GM18858 (cell line): ENCODE results near the gene OR2F2.

Experiments used
- ATAC-seq: cut with Tn5 transposase; IDR thresholded peaks from one replicate; pipeline ENCODE4 v1.9.1; 2021; ENCODE audit not compliant: unreplicated experiment

The OR2F2 gene

DNA sequence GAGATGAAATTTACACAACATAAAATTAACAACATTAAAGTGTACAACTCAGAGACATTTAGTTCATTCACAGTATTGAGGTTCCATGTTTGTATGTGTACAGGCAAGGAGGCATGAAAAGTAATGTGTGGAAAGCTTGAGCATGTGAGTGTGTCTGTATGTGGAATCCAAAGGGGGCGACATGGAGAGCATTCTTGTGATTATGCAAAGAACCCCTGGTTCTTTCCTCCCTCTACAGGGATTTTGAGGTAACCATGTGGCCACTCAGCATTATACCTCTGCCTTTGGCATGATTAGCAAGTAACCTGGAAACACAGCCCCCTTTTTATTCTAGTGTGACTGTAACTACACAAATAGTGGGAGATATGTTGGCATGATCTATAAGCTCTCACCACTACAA, 40.6 kb downstream of the OR2F2 start:
- ATAC-seq = no peak

DNA sequence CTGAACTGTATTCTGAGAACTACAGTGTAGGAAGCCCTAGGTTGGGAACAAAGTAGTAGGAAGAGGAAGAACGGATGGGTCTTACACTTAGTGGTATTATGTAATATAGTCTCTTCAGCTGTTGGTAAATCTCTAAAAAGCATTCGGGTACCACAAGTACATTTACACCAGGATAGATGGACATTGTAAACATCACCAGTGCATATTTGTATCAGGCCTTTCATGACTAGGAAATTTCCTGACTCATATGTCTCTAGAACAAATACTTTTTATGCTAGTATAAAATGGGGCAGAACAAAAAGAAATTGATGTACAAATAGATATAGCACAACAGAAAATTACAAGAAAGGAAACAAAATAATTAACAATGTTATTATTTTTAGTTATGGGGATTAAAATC, 43.6 kb downstream of the OR2F2 start:
- ATAC-seq = no peak

- no peak for ATAC-seq
Observed at GRCh38 chr7:143979359-143979758, 44.3 kb downstream of the OR2F2 start.

DNA sequence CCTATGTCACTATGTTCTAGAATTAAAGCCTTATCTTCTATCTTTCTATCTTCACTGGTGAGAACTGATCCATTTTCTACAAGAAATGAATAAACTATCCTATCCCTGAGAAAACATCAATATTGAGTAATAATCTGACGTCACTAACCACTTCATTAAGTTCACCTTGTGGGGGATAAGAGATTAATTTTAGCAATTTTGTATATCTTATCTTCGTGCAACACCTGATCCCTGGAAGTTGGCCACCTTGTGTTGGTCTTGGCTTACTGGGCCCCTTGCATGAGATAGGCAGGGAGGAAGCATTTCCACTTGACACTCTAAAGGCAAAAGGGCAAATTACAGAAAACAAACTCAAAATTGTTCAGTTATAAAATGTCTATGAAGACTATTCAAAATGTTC, 45.0 kb downstream of the OR2F2 start:
- ATAC-seq = no peak

DNA sequence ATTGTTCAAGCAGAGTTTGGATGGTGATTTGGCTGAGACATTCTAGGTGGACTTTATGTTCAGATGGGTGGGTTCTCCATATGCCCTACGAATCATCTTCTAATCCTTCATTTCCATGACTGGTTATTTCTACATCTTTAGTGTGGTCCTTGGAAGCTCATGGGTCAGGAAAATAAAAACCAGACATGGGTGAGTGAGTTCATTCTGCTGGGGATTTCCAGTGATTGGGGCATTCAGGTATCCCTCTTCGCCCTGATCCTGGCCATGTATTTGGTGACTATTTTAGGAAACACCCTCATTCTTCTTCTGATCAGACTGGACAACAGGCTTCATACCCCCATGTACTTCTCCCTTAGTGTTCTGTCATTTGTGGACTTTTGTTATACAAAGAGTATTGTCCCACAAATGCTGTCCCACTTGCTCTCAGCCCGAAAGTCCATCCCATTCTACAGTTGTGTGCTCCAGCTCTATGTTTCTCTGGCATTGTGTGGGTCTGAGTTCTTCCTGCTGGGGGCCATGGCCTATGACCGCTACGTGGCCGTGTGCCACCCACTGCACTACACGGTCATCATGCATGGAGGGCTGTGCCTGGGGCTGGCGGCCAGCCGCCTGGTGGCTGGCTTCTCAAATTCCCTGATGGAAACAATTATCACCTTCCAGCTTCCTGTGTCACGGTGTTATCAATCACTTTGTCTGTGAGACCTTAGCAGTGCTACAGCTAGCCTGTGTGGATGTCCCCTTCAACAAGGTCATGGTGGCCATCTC, 45.9 kb downstream of the OR2F2 start:
- no peak for ATAC-seq

- ATAC-seq = no peak
Observed at GRCh38 chr7:143983960-143984359, 48.9 kb downstream of the OR2F2 start.
